ENCODE results near the gene UBAP2L.

The UBAP2L gene

GRCh38 chr1:154220071-154220969 lies at the start of gene UBAP2L:
Gene UBAP2L (plus strand): TSS chr1:154220955. CDS start chr1:154225124, 4,169 bp downstream.
- TF ChIP-seq, protein P1, sequence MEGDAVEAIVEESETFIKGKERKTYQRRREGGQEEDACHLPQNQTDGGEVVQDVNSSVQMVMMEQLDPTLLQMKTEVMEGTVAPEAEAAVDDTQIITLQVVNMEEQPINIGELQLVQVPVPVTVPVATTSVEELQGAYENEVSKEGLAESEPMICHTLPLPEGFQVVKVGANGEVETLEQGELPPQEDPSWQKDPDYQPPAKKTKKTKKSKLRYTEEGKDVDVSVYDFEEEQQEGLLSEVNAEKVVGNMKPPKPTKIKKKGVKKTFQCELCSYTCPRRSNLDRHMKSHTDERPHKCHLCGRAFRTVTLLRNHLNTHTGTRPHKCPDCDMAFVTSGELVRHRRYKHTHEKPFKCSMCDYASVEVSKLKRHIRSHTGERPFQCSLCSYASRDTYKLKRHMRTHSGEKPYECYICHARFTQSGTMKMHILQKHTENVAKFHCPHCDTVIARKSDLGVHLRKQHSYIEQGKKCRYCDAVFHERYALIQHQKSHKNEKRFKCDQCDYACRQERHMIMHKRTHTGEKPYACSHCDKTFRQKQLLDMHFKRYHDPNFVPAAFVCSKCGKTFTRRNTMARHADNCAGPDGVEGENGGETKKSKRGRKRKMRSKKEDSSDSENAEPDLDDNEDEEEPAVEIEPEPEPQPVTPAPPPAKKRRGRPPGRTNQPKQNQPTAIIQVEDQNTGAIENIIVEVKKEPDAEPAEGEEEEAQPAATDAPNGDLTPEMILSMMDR (conservative IDR thresholded peaks at IDR 0.05; ENCODE audit: low read depth, low read length): no peak
- Histone ChIP-seq H2AFZ (ENCODE audit: low read depth) (peak within 1 kb of the TSS; percentile 55), H3K9ac (peak within 1 kb of the TSS; percentile 89), H3K4me3 (IDR thresholded peaks at IDR 0.05; ENCODE audit: insufficient read depth, low read depth, low read length) (peak within 1 kb of the TSS; percentile 100), H3K27me3 (ENCODE audit: insufficient read depth, low read depth) (no peaks in the 10 kb centered on the region), H3K4me1 (ENCODE audit: low read depth, poor library complexity, severe bottlenecking) (peaks cover 71% of the 10 kb centered on the region), H3K4me2 (peak within 1 kb of the TSS; percentile 83), H3K79me2 (ENCODE audit: insufficient read depth, low read depth) (peaks cover 89% of the 10 kb centered on the region), H4K20me1 (ENCODE audit: insufficient read depth) (peaks cover 25% of the 10 kb centered on the region; the same call in 1 of the 2 replicates), H3K36me3 (ENCODE audit: insufficient read depth) (peaks cover 28% of the 10 kb centered on the region; the same call in 1 of the 2 replicates), H3K27ac (peak within 1 kb of the TSS; percentile 79)

GRCh38 chr1:154171223-154171583 lies 49.6 kb upstream of the UBAP2L start:
- H2AFZ ChIP-seq (ENCODE audit: low read depth): no peak overlapping the region
- H3K79me2 ChIP-seq (ENCODE audit: insufficient read depth, low read depth): peaks cover 52% of the 10 kb centered on the region
- H3K4me2 ChIP-seq: no peak overlapping the region
- H3K4me1 ChIP-seq (ENCODE audit: low read depth, poor library complexity, severe bottlenecking): peaks cover 27% of the 10 kb centered on the region
- no peak overlapping the region for H3K9ac ChIP-seq
- no peak overlapping the region for H3K27ac ChIP-seq
- no peaks in the 10 kb centered on the region for H3K27me3 ChIP-seq (ENCODE audit: insufficient read depth, low read depth)
- peaks cover 71% of the 10 kb centered on the region; the same call in 1 of the 2 replicates for H3K36me3 ChIP-seq (ENCODE audit: insufficient read depth)
- TF ChIP-seq, protein P1 (conservative IDR thresholded peaks at IDR 0.05; ENCODE audit: low read depth, low read length): no peak
- H3K4me3 ChIP-seq (IDR thresholded peaks at IDR 0.05; ENCODE audit: insufficient read depth, low read depth, low read length): no peak overlapping the region
- H4K20me1 ChIP-seq (ENCODE audit: insufficient read depth): peaks cover 12% of the 10 kb centered on the region

DNA sequence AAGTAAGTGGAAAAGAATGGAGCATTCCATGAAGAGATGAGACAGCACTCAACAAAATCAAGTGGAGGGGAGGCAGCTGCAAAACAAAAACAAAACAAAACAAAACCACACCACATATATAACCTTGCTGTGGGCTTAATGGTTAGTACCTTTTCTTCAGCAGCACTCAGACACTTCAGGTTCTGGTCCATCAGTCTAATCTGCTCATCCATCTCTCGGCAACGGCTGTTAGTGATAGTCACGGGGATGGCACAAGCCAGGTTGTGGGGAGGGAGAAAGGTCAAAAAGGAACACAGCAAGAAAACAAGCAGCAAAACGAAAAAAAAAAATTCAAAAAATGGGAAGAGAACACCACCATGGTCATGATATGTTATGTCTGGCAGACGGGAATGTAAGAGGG lies 48.9 kb upstream of the UBAP2L start:
- no peak overlapping the region for H3K4me3 ChIP-seq (IDR thresholded peaks at IDR 0.05; ENCODE audit: insufficient read depth, low read depth, low read length)
- H3K4me2 ChIP-seq: no peak overlapping the region
- peaks cover 17% of the 10 kb centered on the region for H4K20me1 ChIP-seq (ENCODE audit: insufficient read depth)
- peaks cover 32% of the 10 kb centered on the region for H3K4me1 ChIP-seq (ENCODE audit: low read depth, poor library complexity, severe bottlenecking)
- peaks cover 68% of the 10 kb centered on the region; the same call in 1 of the 2 replicates for H3K36me3 ChIP-seq (ENCODE audit: insufficient read depth)
- TF ChIP-seq, protein P1 (conservative IDR thresholded peaks at IDR 0.05; ENCODE audit: low read depth, low read length): no peak
- H3K27me3 ChIP-seq (ENCODE audit: insufficient read depth, low read depth): no peaks in the 10 kb centered on the region
- H3K79me2 ChIP-seq (ENCODE audit: insufficient read depth, low read depth): peaks cover 58% of the 10 kb centered on the region
- no peak overlapping the region for H3K9ac ChIP-seq
- no peak overlapping the region for H3K27ac ChIP-seq
- no peak overlapping the region for H2AFZ ChIP-seq (ENCODE audit: low read depth)

DNA sequence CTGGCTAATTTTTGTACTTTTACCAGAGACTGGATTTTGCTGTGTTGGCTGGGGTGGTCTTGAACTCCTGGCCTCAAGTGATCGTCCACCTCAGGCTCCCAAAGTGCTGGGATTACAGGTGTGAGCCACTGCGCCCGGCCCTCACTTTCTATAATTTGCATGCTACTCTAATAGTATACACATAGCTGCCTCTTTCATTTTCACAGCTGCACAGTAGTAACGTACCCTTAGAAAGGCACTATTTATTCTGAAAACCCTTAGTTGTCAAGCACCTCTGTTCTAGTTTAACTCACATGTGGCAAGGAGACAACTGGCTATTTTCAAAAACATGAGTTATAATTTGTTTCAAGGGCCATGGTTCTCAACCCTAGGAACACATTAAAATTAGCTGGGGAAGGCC lies 46.1 kb upstream of the UBAP2L start:
- TF ChIP-seq, protein P1 (conservative IDR thresholded peaks at IDR 0.05; ENCODE audit: low read depth, low read length): no peak
- Histone ChIP-seq H2AFZ (ENCODE audit: low read depth) (no peak overlapping the region), H3K36me3 (ENCODE audit: insufficient read depth) (peaks cover 46% of the 10 kb centered on the region; the same call in 1 of the 2 replicates), H3K79me2 (ENCODE audit: insufficient read depth, low read depth) (peaks cover 82% of the 10 kb centered on the region), H3K4me1 (ENCODE audit: low read depth, poor library complexity, severe bottlenecking) (peaks cover 60% of the 10 kb centered on the region), H3K4me3 (IDR thresholded peaks at IDR 0.05; ENCODE audit: insufficient read depth, low read depth, low read length) (no peak overlapping the region), H3K4me2 (no peak overlapping the region), H4K20me1 (ENCODE audit: insufficient read depth) (peaks cover 44% of the 10 kb centered on the region), H3K27ac (no peak overlapping the region), H3K27me3 (ENCODE audit: insufficient read depth, low read depth) (no peaks in the 10 kb centered on the region), H3K9ac (no peak overlapping the region)

All from KMS-11 (cell line).